ENCODE data around the gene AHI1. TPM values are rescaled to one million over a fixed set of nuclear protein-coding genes. Genes with fewer than 3 reads are reported as not detected.

AHI1 gene
- total and polyA plus RNA-seq, 9 donors = 7.1 to 56.2 (median 26.7) TPM

GRCh38 chr6:135418040-135418760 is 79.3 kb downstream of the AHI1 start:
- WGBS, 3 donors = 91 to 94% (median 92%) methylated on average over 3 of the region's 3 CpGs
- H3K4me3 ChIP-seq = no peak overlapping the region
- intact Hi-C loops (cut with DNase I) = loop anchor here in 1 of 4 donors (10.0 kb wide), 1 partner anchor 777 kb away; no protein-coding TSS in a partner anchor
- H3K36me3 ChIP-seq = no peaks in the 10 kb centered on the region
- H3K4me1 ChIP-seq (ENCODE audit: insufficient read depth) = no peaks in the 10 kb centered on the region
- no peaks in the 10 kb centered on the region for H3K9me3 ChIP-seq
- DNase-seq = no peak
- no peak overlapping the region for H3K27ac ChIP-seq
- H3K27me3 ChIP-seq = no peaks in the 10 kb centered on the region
- TF ChIP-seq EP300 (IDR thresholded peaks at IDR 0.05) = no peak
- TF ChIP-seq, protein P1, sequence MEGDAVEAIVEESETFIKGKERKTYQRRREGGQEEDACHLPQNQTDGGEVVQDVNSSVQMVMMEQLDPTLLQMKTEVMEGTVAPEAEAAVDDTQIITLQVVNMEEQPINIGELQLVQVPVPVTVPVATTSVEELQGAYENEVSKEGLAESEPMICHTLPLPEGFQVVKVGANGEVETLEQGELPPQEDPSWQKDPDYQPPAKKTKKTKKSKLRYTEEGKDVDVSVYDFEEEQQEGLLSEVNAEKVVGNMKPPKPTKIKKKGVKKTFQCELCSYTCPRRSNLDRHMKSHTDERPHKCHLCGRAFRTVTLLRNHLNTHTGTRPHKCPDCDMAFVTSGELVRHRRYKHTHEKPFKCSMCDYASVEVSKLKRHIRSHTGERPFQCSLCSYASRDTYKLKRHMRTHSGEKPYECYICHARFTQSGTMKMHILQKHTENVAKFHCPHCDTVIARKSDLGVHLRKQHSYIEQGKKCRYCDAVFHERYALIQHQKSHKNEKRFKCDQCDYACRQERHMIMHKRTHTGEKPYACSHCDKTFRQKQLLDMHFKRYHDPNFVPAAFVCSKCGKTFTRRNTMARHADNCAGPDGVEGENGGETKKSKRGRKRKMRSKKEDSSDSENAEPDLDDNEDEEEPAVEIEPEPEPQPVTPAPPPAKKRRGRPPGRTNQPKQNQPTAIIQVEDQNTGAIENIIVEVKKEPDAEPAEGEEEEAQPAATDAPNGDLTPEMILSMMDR (IDR thresholded peaks at IDR 0.05) = no peak
- no peak for TF ChIP-seq POLR2A (IDR thresholded peaks at IDR 0.05)

DNA sequence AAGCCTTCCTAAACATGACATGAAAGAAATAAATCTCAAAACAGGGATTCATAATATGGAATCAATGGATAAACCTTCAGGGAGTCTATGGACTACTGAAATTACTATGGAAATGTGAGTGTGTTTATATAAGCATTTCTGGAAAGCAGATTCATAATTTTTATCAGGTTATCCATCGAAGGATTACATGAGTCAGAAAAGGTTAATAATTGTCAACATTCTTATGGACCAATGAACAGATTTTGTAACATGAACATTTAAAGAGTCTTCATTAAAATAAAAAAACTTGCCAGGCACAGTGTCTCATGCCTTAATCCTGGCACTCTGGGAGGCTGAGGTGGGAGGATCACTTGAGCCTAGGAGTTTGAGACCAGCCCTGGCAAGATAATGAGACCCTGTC is 84.8 kb downstream of the AHI1 start:
- intact Hi-C loops (cut with DNase I) = loop anchor here in 1 of 4 donors (10.0 kb wide), 1 partner anchor 782 kb away; no protein-coding TSS in a partner anchor
- H3K27ac ChIP-seq = no peak overlapping the region
- no peak for DNase-seq
- WGBS, 3 donors = 92 to 99% (median 98%) methylated on average over 1 of the region's 1 CpG
- no peaks in the 10 kb centered on the region for H3K4me1 ChIP-seq (ENCODE audit: insufficient read depth)
- H3K4me3 ChIP-seq = no peak overlapping the region
- no peaks in the 10 kb centered on the region for H3K9me3 ChIP-seq
- no peaks in the 10 kb centered on the region for H3K27me3 ChIP-seq
- no peaks in the 10 kb centered on the region for H3K36me3 ChIP-seq
- TF ChIP-seq POLR2A (IDR thresholded peaks at IDR 0.05) (no peak), EP300 (IDR thresholded peaks at IDR 0.05) (no peak)
- TF ChIP-seq, protein P1 (IDR thresholded peaks at IDR 0.05) = no peak

- intact Hi-C loops (cut with DNase I) = loop anchor here in 1 of 4 donors (10.0 kb wide), 1 partner anchor 783 kb away; no protein-coding TSS in a partner anchor
- H3K4me1 ChIP-seq (ENCODE audit: insufficient read depth) = no peaks in the 10 kb centered on the region
- WGBS, 3 donors = 95 to 97% (median 95%) methylated on average over 2 of the region's 2 CpGs
- H3K9me3 ChIP-seq = no peaks in the 10 kb centered on the region
- TF ChIP-seq EP300 (IDR thresholded peaks at IDR 0.05) (no peak), POLR2A (IDR thresholded peaks at IDR 0.05) (no peak)
- TF ChIP-seq, protein P1 (IDR thresholded peaks at IDR 0.05) = no peak
- H3K36me3 ChIP-seq = no peaks in the 10 kb centered on the region
- no peak for DNase-seq
- no peaks in the 10 kb centered on the region for H3K27me3 ChIP-seq
- no peak overlapping the region for H3K27ac ChIP-seq
- no peak overlapping the region for H3K4me3 ChIP-seq
Measured at GRCh38 chr6:135411849-135412248, 85.7 kb downstream of the AHI1 start.

GRCh38 chr6:135411339-135411738 is 86.2 kb downstream of the AHI1 start:
- Histone ChIP-seq H3K4me3 (no peak overlapping the region), H3K27ac (no peak overlapping the region), H3K4me1 (ENCODE audit: insufficient read depth) (no peaks in the 10 kb centered on the region), H3K9me3 (no peaks in the 10 kb centered on the region), H3K36me3 (no peaks in the 10 kb centered on the region), H3K27me3 (no peaks in the 10 kb centered on the region)
- DNase-seq = no peak
- intact Hi-C loops (cut with DNase I) = loop anchor here in 1 of 4 donors (10.0 kb wide), 1 partner anchor 783 kb away; no protein-coding TSS in a partner anchor
- 72 to 81% (median 77%) methylated on average over 2 of the region's 2 CpGs for WGBS, 3 donors
- TF ChIP-seq EP300 (IDR thresholded peaks at IDR 0.05) = no peak
- no peak for TF ChIP-seq POLR2A (IDR thresholded peaks at IDR 0.05)

GRCh38 chr6:135410856-135411255 is 86.7 kb downstream of the AHI1 start:
- intact Hi-C loops (cut with DNase I) = loop anchor here in 1 of 4 donors (10.0 kb wide), 1 partner anchor 784 kb away; no protein-coding TSS in a partner anchor

More at GRCh38 chr6:135410856-135411255, 86.7 kb downstream of the AHI1 start:
- no peaks in the 10 kb centered on the region for H3K36me3 ChIP-seq
- WGBS, 3 donors = 95 to 100% (median 98%) methylated on average over 2 of the region's 2 CpGs
- no peaks in the 10 kb centered on the region for H3K27me3 ChIP-seq
- H3K27ac ChIP-seq = no peak overlapping the region
- no peak for DNase-seq
- H3K9me3 ChIP-seq = no peaks in the 10 kb centered on the region
- H3K4me1 ChIP-seq (ENCODE audit: insufficient read depth) = no peaks in the 10 kb centered on the region
- H3K4me3 ChIP-seq = no peak overlapping the region
- TF ChIP-seq POLR2A (IDR thresholded peaks at IDR 0.05) (no peak), EP300 (IDR thresholded peaks at IDR 0.05) (no peak)
- TF ChIP-seq, protein P1 (IDR thresholded peaks at IDR 0.05) = no peak

All from ovary (tissue), 9 donors.